GM12878 (cell line): ENCODE data around the gene USP34. TPM values are rescaled to one million over a fixed set of nuclear protein-coding genes. Genes with fewer than 3 reads are reported as not detected.

Experiments used
- ATAC-seq: fragments of 200-7000 bp; cut with Tn5 transposase; 3 replicates; pipeline ENCODE4 v1.9.1; 2020; ENCODE audit warnings: mild to moderate bottlenecking, moderate library complexity
- BruUV-seq: library from RNA; stranded (reverse); fragments of 400-500 nt; replicated peaks from 2 replicates; lab custom pipeline; 2021; lab: Mats Ljungman, UMichigan
- CTCF ChIA-PET: fragments of 300-600 bp; sonication (Branson Sonifier 250); formaldehyde crosslinking; extraction: SDS; loops from one replicate; lab custom pipeline; 2021; ENCODE audit warnings: inconsistent platforms; lab: Yijun Ruan, JAX
- POLR2A ChIA-PET: fragments of 350-600 bp; formaldehyde crosslinking; extraction: SDS; loops from one replicate; lab custom pipeline; 2021; ENCODE audit warnings: inconsistent platforms; lab: Charles Lee
- RAD21 ChIA-PET: fragments of 300-600 bp; sonication (Branson Sonifier 250); formaldehyde crosslinking; loops from one replicate; lab custom pipeline; 2023; ENCODE audit warnings: antibody characterized with exemption; ENCODE audit not compliant: unreplicated experiment; lab: Charles Lee
- SMC1A ChIA-PET: fragments of 300-600 bp; sonication (Branson Sonifier 250); formaldehyde crosslinking; loops from one replicate; lab custom pipeline; 2023; ENCODE audit not compliant: unreplicated experiment, uncharacterized antibody; lab: Charles Lee
- DNase-seq: peaks from one replicate; pipeline ENCODE4 v3.0.0-alpha.2; 2011; ENCODE audit warnings: low read depth, low spot score
- FAIRE-seq: peaks from 3 replicates; lab custom pipeline; 2011; peaks lifted over from hg19 to GRCh38; lab: Jason Lieb, UNC
- H2AFZ ChIP-seq: 2 replicates; pipeline ENCODE4 v1.6.0; 2011; ENCODE audit warnings: low read depth, low read length, control low read depth; ENCODE audit not compliant: control insufficient read depth
- H3K27ac ChIP-seq: 2 replicates; pipeline ENCODE4 v1.5.1; 2011; ENCODE audit warnings: control low read depth; ENCODE audit not compliant: control insufficient read depth, insufficient read depth
- H3K27me3 ChIP-seq, 2 experiments: replicated peaks in 1 of 2; 2 replicates each; pipeline versions ENCODE4 v1.6.0 to v1.6.1; 2011; ENCODE audit warnings: low read length in 1 of 2; ENCODE audit not compliant: control insufficient read depth in 2 of 2, insufficient read depth in 2 of 2
- H3K36me3 ChIP-seq, 2 experiments: 2 replicates each; pipeline ENCODE4 v1.5.1; 2011; ENCODE audit warnings: low read length in 1 of 2; ENCODE audit not compliant: control insufficient read depth in 2 of 2, insufficient read depth in 2 of 2
- H3K4me1 ChIP-seq: 2 replicates; pipeline ENCODE4 v1.6.1; 2011; ENCODE audit warnings: mild to moderate bottlenecking, low read length, moderate library complexity, mixed read lengths; ENCODE audit not compliant: control insufficient read depth, insufficient read depth
- H3K4me2 ChIP-seq: 2 replicates; pipeline ENCODE4 v1.6.0; 2011; ENCODE audit warnings: control low read depth; ENCODE audit not compliant: control insufficient read depth, insufficient read depth
- H3K4me3 ChIP-seq: fragments of 200-600 bp; sonication (generic); 2 replicates; pipeline ENCODE4 v1.5.1; 2016
- H3K79me2 ChIP-seq: 2 replicates; pipeline ENCODE4 v1.6.0; 2011; ENCODE audit warnings: low read length; ENCODE audit not compliant: control insufficient read depth, insufficient read depth
- H3K9ac ChIP-seq: 2 replicates; pipeline ENCODE4 v1.8.0; 2011; ENCODE audit warnings: low read length, control low read depth, mixed read lengths; ENCODE audit not compliant: control insufficient read depth, insufficient read depth
- H3K9me3 ChIP-seq: replicated peaks from 3 replicates; pipeline ENCODE4 v1.5.1; 2011; ENCODE audit warnings: mild to moderate bottlenecking, low read length; ENCODE audit not compliant: control insufficient read depth, insufficient read depth
- H4K20me1 ChIP-seq: 2 replicates; pipeline ENCODE4 v1.6.0; 2011; ENCODE audit not compliant: control insufficient read depth, insufficient read depth
- ATF7 ChIP-seq: fragments of 450-650 bp; IDR thresholded peaks from 2 replicates; pipeline ENCODE4 v1.6.1; 2016; ENCODE audit warnings: low read depth, mild to moderate bottlenecking
- BACH1 ChIP-seq: fragments of 450-650 bp; IDR thresholded peaks from 2 replicates; pipeline ENCODE4 v1.6.1; 2017; ENCODE audit warnings: mild to moderate bottlenecking, borderline replicate concordance
- FOS ChIP-seq: IDR thresholded peaks from 3 replicates; pipeline ENCODE4 v1.6.1; 2011; ENCODE audit warnings: borderline replicate concordance; ENCODE audit not compliant: insufficient read length; ENCODE audit errors: extremely low read depth
- LARP7 ChIP-seq: fragments of 450-650 bp; IDR thresholded peaks from 2 replicates; pipeline ENCODE4 v1.6.1; 2017; ENCODE audit warnings: mild to moderate bottlenecking
- RB1 ChIP-seq: fragments of 450-650 bp; formaldehyde crosslinking; IDR thresholded peaks from 2 replicates; pipeline ENCODE4 v1.6.1; 2017; ENCODE audit warnings: mild to moderate bottlenecking, borderline replicate concordance
- SIN3A ChIP-seq: IDR thresholded peaks from 2 replicates; pipeline ENCODE4 v1.6.1; 2012; ENCODE audit warnings: low read depth, low read length, improper control_type of control experiment
- SUPT20H ChIP-seq: IDR thresholded peaks from 2 replicates; pipeline ENCODE4 v1.6.1; 2011; ENCODE audit warnings: low read depth, mild to moderate bottlenecking, low read length, moderate library complexity, borderline replicate concordance; ENCODE audit not compliant: control insufficient read depth
- ZBTB11 ChIP-seq: fragments of 450-650 bp; formaldehyde crosslinking; IDR thresholded peaks from 2 replicates; pipeline ENCODE4 v1.5.0; 2022; ENCODE audit warnings: mild to moderate bottlenecking, missing genetic modification characterization
- ZNF384 ChIP-seq: IDR thresholded peaks from 2 replicates; pipeline ENCODE4 v1.6.1; 2012; ENCODE audit warnings: low read depth, mild to moderate bottlenecking, low read length, improper control_type of control experiment, borderline replicate concordance
- WGBS: methylation state at CpG from one replicate; pipeline ENCODE4 v1.1.6; 2016; ENCODE audit warnings: low lambda C conversion rate; ENCODE audit not compliant: insufficient replicate concordance, insufficient coverage; ENCODE audit errors: missing lambda C conversion rate; 5-methylcytosine and 5-hydroxymethylcytosine counted together
- in situ Hi-C: fragments of 300-500 bp; cut with MboI; formaldehyde crosslinking; loops from 9 replicates; pipeline ENCODE4 v1.14.3; 2018; ENCODE audit warnings: mixed read lengths
- intact Hi-C: fragments of 100-400 bp; cut with micrococcal nuclease; formaldehyde crosslinking; loops from one replicate; pipeline ENCODE4 v1.14.2; 2022; ENCODE audit not compliant: unreplicated experiment
- polyA plus RNA-seq, 11 experiments: library from polyadenylated mRNA; depleted of rRNA in 4 of 11; unstranded in 6 of 11; stranded (reverse) in 5 of 11; fragments of >200 nt; fragmentation: Nextera tagmentation in 4 of 11; fragmentation: Illumina TruSeq in 1 of 11; extraction: Ambion mirVana in 4 of 11; extraction: Trizol in 1 of 11; gene quantifications; 1 replicate in 1 of 11; 2 replicates in 10 of 11; pipeline versions ENCODE4 v1.2.1 to v1.2.3, GENCODE V29; 2011 to 2016; ENCODE audit warnings: inconsistent platforms in 2 of 11, missing spikeins in 2 of 11, low read depth in 1 of 11
- total RNA-seq, 4 experiments: library from RNA; depleted of rRNA in 3 of 4; stranded (reverse); fragments of >200 nt in 3 of 4; fragmentation: Illumina TruSeq in 1 of 4; extraction: Trizol in 1 of 4; gene quantifications; 2 replicates each; pipeline versions ENCODE4 v1.2.1 to v1.2.3, GENCODE V29; 2013 to 2021
- TF ChIP-seq, protein P1 (sequence below): IDR thresholded peaks from 2 replicates; pipeline ENCODE4 v1.6.1; 2012; ENCODE audit warnings: improper control_type of control experiment, low read depth, low read length; ENCODE audit not compliant: insufficient replicate concordance
- TF ChIP-seq, protein P2 (sequence below): IDR thresholded peaks from 2 replicates; pipeline ENCODE4 v1.6.1; 2012; ENCODE audit warnings: low read length, inconsistent platforms

The USP34 gene
- total and polyA plus RNA-seq, 10 of the 15 experiments (the other 5 are each of a cell fraction or from before 2014, with no cell fraction given): 26.2 to 106 (median 62.1) TPM

DNA sequence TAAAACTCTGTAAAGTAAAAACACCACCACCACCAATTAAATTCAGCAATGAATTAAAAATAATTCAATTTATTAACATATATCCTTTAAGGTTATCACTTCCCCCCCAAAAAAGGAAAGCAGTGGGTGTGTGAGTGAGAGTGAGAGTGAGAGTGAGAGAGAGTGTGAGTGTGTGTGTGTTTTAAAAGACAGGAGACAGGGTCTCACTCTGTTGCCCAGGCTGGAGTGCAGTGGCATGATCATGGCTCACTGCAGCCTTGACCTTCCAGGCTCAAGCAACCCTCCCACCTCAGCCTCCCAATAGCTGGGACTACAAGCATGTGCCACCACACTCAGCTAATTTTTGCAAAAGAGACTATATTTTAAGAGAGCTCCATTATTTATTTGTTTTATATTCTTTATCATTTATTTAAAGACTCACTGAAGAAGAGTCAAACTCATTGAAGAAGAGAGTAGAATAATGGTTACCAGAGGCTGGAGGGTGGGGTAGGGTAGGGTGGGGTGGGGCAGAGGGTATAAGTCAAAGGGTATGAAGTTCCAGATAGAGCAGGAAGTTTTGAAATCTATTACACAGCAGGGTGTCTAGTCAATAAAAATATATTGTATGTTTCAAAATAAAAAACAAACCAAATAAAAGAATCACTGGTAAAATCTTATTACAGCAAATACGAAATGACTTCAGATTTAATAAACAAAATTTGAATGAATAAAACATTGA, 187.3 kb downstream of the USP34 start:
- intact Hi-C loops: no loop called here
- peaks cover 4 to 8% of the 10 kb centered on the region in 2 experiments; a peak in 3 of 4 replicates for H3K36me3 ChIP-seq
- TF ChIP-seq ZBTB11 (no peak), FOS (no peak), SIN3A (no peak), ATF7 (no peak), BACH1 (no peak), SUPT20H (no peak), ZNF384 (no peak), RB1 (no peak), LARP7 (no peak)
- TF ChIP-seq, protein P1, sequence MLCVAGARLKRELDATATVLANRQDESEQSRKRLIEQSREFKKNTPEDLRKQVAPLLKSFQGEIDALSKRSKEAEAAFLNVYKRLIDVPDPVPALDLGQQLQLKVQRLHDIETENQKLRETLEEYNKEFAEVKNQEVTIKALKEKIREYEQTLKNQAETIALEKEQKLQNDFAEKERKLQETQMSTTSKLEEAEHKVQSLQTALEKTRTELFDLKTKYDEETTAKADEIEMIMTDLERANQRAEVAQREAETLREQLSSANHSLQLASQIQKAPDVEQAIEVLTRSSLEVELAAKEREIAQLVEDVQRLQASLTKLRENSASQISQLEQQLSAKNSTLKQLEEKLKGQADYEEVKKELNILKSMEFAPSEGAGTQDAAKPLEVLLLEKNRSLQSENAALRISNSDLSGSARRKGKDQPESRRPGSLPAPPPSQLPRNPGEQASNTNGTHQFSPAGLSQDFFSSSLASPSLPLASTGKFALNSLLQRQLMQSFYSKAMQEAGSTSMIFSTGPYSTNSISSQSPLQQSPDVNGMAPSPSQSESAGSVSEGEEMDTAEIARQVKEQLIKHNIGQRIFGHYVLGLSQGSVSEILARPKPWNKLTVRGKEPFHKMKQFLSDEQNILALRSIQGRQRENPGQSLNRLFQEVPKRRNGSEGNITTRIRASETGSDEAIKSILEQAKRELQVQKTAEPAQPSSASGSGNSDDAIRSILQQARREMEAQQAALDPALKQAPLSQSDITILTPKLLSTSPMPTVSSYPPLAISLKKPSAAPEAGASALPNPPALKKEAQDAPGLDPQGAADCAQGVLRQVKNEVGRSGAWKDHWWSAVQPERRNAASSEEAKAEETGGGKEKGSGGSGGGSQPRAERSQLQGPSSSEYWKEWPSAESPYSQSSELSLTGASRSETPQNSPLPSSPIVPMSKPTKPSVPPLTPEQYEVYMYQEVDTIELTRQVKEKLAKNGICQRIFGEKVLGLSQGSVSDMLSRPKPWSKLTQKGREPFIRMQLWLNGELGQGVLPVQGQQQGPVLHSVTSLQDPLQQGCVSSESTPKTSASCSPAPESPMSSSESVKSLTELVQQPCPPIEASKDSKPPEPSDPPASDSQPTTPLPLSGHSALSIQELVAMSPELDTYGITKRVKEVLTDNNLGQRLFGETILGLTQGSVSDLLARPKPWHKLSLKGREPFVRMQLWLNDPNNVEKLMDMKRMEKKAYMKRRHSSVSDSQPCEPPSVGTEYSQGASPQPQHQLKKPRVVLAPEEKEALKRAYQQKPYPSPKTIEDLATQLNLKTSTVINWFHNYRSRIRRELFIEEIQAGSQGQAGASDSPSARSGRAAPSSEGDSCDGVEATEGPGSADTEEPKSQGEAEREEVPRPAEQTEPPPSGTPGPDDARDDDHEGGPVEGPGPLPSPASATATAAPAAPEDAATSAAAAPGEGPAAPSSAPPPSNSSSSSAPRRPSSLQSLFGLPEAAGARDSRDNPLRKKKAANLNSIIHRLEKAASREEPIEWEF: no peak
- TF ChIP-seq, protein P2, sequence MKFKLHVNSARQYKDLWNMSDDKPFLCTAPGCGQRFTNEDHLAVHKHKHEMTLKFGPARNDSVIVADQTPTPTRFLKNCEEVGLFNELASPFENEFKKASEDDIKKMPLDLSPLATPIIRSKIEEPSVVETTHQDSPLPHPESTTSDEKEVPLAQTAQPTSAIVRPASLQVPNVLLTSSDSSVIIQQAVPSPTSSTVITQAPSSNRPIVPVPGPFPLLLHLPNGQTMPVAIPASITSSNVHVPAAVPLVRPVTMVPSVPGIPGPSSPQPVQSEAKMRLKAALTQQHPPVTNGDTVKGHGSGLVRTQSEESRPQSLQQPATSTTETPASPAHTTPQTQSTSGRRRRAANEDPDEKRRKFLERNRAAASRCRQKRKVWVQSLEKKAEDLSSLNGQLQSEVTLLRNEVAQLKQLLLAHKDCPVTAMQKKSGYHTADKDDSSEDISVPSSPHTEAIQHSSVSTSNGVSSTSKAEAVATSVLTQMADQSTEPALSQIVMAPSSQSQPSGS: no peak

More for the DNA sequence above, 187.3 kb downstream of the USP34 start:
- no peaks in the 10 kb centered on the region for H4K20me1 ChIP-seq
- no peak for ATAC-seq
- no peak overlapping the region for H3K4me3 ChIP-seq
- no peak overlapping the region for H3K27ac ChIP-seq
- CTCF ChIA-PET: no interaction called here
- no peak for FAIRE-seq
- H3K79me2 ChIP-seq: no peaks in the 10 kb centered on the region
- H2AFZ ChIP-seq: no peak overlapping the region
- POLR2A ChIA-PET: no interaction called here
- 94% methylated on average over 1 of the region's 1 CpG for WGBS
- H3K9me3 ChIP-seq: no peaks in the 10 kb centered on the region
- no peak overlapping the region for H3K9ac ChIP-seq
- RAD21 ChIA-PET: no interaction called here
- no peak overlapping the region for H3K4me2 ChIP-seq
- SMC1A ChIA-PET: interaction anchor here (1.4 kb wide), 1 partner anchor 17 kb away, joined by 4 read pairs; no protein-coding TSS in a partner anchor
- no peaks in the 10 kb centered on the region for H3K27me3 ChIP-seq
- BruUV-seq: no TSS peak
- in situ Hi-C loops: no loop called here
- no peak for DNase-seq
- H3K4me1 ChIP-seq: no peaks in the 10 kb centered on the region
